A673 (cell line): ENCODE measurements around the gene MCCD1.

Experiments used
- CTCF ChIP-seq: fragments of 300-800, 200-600 bp; sonication (generic); conservative IDR thresholded peaks from 2 replicates; pipeline ENCODE4 v1.5.1; 2017; ENCODE audit warnings: low read depth, mild to moderate bottlenecking, antibody characterized with exemption, low read length, moderate library complexity, mixed read lengths
- EZH2 ChIP-seq: fragments of 200-600 bp; sonication (generic); IDR thresholded peaks from 2 replicates; pipeline ENCODE4 v1.6.1; 2017; ENCODE audit warnings: borderline replicate concordance, low read depth, mild to moderate bottlenecking, mixed read lengths, antibody characterized with exemption, low read length; ENCODE audit not compliant: poor library complexity, severe bottlenecking

- TF ChIP-seq CTCF (no peak), EZH2 (no peak)
These were observed 31.9 kb downstream of the MCCD1 start for GRCh38 chr6:31560697-31561058.
